Cardiac septum (tissue), 1 donor: ENCODE data around the gene FRMPD1. TPM values are rescaled to one million over a fixed set of nuclear protein-coding genes. Genes with fewer than 3 reads are reported as not detected.
"Not testable (repeated sequence)": the region's sequence is repeated elsewhere in the genome, so short reads cannot be mapped to it uniquely, and the experiment has no call there.

Experiments used
- DNase-seq: peaks from one replicate; pipeline ENCODE4 v3.0.0-alpha.2; 2020; ENCODE audit warnings: low spot score
- intact Hi-C: fragments of 100-400 bp; cut with DNase I; formaldehyde crosslinking; loops from one replicate; pipeline ENCODE4 v1.14.0; 2022
- long read RNA-seq: library from polyadenylated mRNA; unstranded; transcript quantifications from one replicate; pipeline ENCODE4 v2.0.0, GENCODE V29; 2021
- total RNA-seq: library from RNA; stranded (reverse); fragmentation: NEBNext Ultra II Directional; extraction: Animal tissue kit (Norgen Biotek cat#: 25700); gene quantifications from one replicate; pipeline ENCODE4 v1.2.1, GENCODE V29; 2021
- donor health status: DM: no; HTN: no; CAD: no.

The FRMPD1 gene
- 0.27 TPM for total RNA-seq
- long read RNA-seq, result 0 reads

- intact Hi-C loops, result no loop called here
- no peak for DNase-seq
Observed at GRCh38 chr9:37650873-37651768, at the start of gene FRMPD1. FRMPD1 (plus strand) TSS chr9:37650954; CDS start chr9:37692642, 41,688 bp downstream.

GRCh38 chr9:37602061-37602460 lies 48.7 kb upstream of the FRMPD1 start:
- intact Hi-C loops, DNase-seq: not testable (repeated sequence)

DNA sequence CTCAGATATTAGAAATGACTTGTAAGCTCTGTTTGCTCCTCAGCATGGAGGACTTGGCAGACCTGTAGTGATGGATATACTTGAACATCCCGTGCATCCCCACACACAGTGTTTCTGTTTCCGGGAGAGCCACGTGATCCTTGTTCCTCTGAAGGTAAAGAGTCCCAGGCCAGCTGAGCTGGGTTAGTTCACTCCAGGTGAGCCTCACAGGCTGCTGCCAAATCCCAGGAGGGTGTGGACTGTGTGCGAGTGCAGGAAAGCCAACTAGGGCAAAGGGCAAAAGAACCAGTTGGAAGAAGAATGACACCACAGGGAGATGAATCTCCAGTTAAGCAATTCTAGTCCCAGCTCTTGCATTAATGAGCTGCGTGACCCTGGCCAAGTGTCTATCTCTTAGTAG lies 47.9 kb upstream of the FRMPD1 start:
- no peak for DNase-seq
- intact Hi-C loops, result no loop called here

DNA sequence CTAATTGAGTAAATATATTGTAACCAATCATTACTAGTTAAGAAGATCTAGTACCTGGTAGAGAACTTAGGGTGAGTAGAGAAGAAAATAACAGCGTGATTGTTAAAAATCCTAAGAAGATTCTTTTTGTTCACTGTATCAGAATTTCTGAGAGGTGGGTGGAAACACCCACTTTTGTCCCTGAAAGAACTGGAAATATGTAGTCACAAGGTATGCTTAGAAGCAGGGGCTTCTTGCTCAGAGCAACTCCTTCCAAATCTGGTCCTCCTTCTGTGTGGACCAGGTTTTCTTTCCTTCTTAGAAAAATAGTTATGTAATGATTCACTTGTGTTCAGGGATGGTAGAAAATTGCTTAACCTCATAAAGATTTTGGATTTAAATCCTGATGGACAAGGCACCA lies 46.5 kb upstream of the FRMPD1 start:
- no peak for DNase-seq
- intact Hi-C loops, result no loop called here

DNA sequence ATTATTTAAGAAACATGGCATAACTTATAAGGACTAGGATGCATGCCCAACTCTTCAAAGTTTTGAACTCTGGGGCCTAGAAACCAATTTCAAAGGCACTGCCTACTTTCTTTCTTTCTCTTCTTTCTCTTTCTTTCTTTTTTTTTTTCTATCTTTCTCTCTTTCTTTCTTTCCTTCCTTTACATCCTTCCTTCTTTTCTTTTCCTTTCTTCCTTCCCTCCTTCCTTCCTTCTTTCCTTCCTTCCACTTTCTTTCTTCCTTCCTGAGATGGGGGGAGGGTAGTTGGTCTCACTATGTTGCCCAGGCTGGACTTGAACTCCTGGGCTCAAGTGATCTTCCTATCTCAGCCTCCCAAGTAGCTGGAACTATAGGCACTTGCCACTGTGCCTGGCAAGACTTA lies 42.5 kb upstream of the FRMPD1 start:
- DNase-seq, result no peak
- intact Hi-C loops, result no loop called here

DNA sequence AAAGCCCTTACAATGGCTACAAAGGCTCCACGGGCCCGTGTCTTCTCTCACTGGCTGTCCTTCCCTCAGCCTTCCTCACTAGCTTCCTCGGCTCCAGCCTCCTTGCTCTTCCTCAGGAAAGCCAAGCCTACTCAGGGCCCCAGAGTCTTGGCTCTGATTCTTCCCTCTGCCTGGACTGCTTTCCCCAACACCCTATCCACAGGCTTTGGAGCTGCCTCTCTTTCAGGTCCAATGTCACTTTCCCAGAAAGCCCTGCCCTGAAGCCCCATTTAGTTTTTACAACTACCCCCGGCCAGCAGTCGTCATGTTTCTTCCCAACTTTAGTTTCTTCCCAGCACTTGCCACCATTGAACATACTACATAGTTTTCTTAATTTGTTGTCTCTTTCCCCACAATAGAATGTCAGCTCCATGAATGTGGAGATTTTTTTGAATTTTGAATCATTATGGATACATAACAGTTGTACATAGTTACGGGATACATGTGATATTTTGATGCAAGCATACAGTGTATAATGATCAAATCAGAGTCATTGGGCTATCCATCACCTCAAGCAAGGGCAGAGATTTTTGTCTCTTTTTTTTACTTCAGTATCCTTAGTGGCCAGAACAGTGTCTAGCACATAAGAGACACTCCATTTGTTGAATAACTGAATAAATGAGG lies 40.9 kb upstream of the FRMPD1 start:
- no peak for DNase-seq
- intact Hi-C loops, result no loop called here

- no peak for DNase-seq
Observed at GRCh38 chr9:37611014-37611413, 39.7 kb upstream of the FRMPD1 start.

GRCh38 chr9:37611961-37612360 lies 38.8 kb upstream of the FRMPD1 start:
- no peak for DNase-seq
- intact Hi-C loops, result no loop called here

More at GRCh38 chr9:37611014-37611413, 39.7 kb upstream of the FRMPD1 start:
- intact Hi-C loops, result no loop called here

DNA sequence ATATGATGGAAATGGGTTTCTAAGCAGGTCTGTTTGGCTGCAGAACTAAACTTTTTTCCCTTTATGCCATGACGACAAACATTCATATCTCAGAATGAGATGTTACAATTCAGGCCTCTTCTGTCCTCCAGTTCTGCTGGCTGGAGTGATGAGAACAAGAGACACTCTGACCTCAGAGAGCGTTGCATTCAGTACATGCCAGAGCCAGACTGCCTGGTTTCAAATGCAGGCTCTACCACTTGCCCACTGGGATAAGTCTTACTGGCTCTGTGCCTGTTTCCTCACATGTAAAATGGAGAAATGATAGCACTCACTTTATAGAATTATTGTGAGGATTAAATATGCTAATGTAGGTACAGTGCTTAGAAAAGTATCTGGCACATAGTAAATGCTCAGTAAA lies 33.6 kb upstream of the FRMPD1 start:
- DNase-seq, result no peak
- intact Hi-C loops, result no loop called here

DNA sequence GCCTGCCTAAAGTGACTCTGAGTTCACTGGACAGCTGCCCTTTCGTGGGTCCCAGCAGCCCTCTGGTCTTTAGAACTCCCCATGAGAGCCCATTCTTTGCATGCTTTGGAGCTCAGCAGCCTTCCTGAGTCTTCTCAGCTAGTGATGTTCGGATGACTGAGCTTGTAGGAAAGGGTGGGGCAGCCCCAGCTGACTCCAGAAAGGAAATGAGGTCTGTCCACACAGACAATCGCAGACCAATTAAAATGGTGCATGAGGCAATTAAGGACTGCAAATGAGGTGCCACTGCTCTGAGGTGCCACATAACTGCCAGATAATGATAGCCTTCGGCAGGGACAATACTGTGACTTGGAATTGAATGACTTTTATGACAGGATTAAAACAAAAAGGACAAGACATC lies 32.9 kb upstream of the FRMPD1 start:
- DNase-seq, result no peak
- intact Hi-C loops, result no loop called here

GRCh38 chr9:37618817-37619216 lies 31.9 kb upstream of the FRMPD1 start:
- no peak for DNase-seq
- intact Hi-C loops, result no loop called here

- intact Hi-C loops, result no loop called here
- DNase-seq, result no peak
Observed at GRCh38 chr9:37619806-37620205, 30.9 kb upstream of the FRMPD1 start.

GRCh38 chr9:37620396-37620795 lies 30.4 kb upstream of the FRMPD1 start:
- intact Hi-C loops, result no loop called here
- DNase-seq, result no peak

DNA sequence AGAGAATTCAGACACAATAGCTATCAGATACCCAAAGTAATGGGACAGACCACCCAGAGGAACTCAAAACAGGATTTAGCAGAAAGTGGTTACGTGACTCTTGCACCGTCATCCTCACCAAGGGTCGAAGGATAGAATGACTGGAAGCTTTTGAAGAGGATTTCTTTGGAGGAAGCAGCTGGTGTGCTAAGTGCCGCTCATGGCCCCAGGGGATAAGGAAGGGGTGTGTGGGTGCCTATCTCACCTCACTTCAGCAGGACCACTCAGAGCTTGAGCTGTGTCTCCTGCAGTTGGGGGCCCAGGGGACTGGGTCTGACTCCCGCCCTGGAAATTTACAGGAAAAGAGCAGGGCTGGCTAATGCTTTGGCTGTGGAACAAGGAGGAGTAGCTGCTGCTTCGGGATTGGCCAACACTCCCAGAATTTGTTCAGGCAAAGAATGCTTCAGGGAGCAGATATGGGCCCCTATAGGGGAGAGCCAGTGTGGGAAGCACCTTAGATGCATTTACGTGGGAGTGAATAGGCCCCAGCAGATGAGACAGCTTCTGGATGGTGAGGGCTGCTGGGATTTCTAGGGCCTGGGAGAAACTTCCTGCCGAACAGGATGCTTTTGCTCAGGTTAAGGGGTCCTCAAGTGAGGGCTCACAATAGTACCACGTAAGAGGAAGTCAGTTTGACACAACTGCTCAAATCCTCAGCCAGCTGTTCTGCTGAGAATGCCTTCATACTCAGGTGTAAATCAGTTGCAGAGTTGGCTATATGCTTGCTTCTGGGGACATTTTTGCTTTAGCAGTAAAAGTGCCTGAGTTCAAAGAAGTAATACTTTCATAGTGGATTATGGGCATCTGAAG lies 29.3 kb upstream of the FRMPD1 start:
- intact Hi-C loops, result no loop called here
- no peak for DNase-seq

- DNase-seq, result no peak
- intact Hi-C loops, result no loop called here
Observed at GRCh38 chr9:37622462-37622861, 28.3 kb upstream of the FRMPD1 start.

GRCh38 chr9:37623267-37623666 lies 27.5 kb upstream of the FRMPD1 start:
- intact Hi-C loops, result no loop called here
- no peak for DNase-seq

DNA sequence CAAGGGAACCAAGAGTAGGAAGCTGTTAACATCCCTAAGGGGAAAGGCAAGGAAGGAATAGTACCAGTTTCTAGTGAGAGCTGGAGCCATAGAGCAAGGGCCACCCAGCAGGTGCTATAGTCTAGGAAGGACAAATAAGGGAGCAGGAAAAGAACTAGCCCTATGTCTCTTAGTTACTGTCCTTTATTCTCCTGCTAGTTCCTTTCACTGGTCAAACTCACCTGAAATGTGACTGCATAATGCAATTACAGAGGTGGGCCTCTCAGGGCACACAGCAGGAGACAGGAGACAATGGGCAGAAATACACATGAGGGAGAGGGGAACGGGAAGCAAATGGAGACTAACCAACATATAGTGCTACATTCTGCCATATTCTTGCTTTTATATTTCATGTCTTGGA lies 26.7 kb upstream of the FRMPD1 start:
- no peak for DNase-seq
- intact Hi-C loops, result no loop called here

- DNase-seq, result no peak
- intact Hi-C loops, result no loop called here
Observed at GRCh38 chr9:37625036-37625757, 25.6 kb upstream of the FRMPD1 start.

- no peak for DNase-seq
Observed at GRCh38 chr9:37625758-37626147, 25.0 kb upstream of the FRMPD1 start.

More at GRCh38 chr9:37625758-37626147, 25.0 kb upstream of the FRMPD1 start:
- intact Hi-C loops, result no loop called here
